OCI-LY1 (cell line): Measurements from ENCODE around the gene NR2C2.

ENCODE experiments used
- H2AFZ ChIP-seq: fragments of 200-600 bp; sonication (generic), shearing (Covaris generic); 2 replicates; pipeline ENCODE4 v1.6.0; 2014; ENCODE audit warnings: antibody characterized with exemption, mild to moderate bottlenecking, low read length
- H3F3A ChIP-seq: fragments of 200-600 bp; sonication (generic), shearing (Covaris generic); 2 replicates; pipeline ENCODE4 v1.6.0; 2014; ENCODE audit warnings: mild to moderate bottlenecking, antibody characterized with exemption, low read length, moderate library complexity; ENCODE audit not compliant: insufficient read depth
- H3K27ac ChIP-seq: fragments of 200-600 bp; sonication (generic); 2 replicates; pipeline ENCODE4 v1.5.1; 2014; ENCODE audit warnings: low read length, mixed run types, mild to moderate bottlenecking, low read depth; ENCODE audit not compliant: poor library complexity, severe bottlenecking
- H3K27me3 ChIP-seq: fragments of 200-600 bp; sonication (generic); 2 replicates; pipeline ENCODE4 v1.6.0; 2014; ENCODE audit warnings: antibody characterized with exemption, mild to moderate bottlenecking, low read length, moderate library complexity; ENCODE audit not compliant: insufficient read depth
- H3K36me3 ChIP-seq: fragments of 200-600 bp; sonication (generic); 2 replicates; pipeline ENCODE4 v1.6.1; 2014; ENCODE audit warnings: mild to moderate bottlenecking, antibody characterized with exemption, low read length, moderate library complexity, mixed read lengths; ENCODE audit not compliant: insufficient read depth
- H3K4me1 ChIP-seq: fragments of 200-600 bp; sonication (generic); 2 replicates; pipeline ENCODE4 v1.5.1; 2014; ENCODE audit warnings: mild to moderate bottlenecking, low read length, moderate library complexity; ENCODE audit not compliant: insufficient read depth, severe bottlenecking
- H3K4me2 ChIP-seq: fragments of 200-600 bp; sonication (generic), shearing (Covaris generic); 2 replicates; pipeline ENCODE4 v1.6.1; 2014; ENCODE audit warnings: low read length
- H3K4me3 ChIP-seq: fragments of 200-600 bp; sonication (generic); 2 replicates; pipeline ENCODE4 v1.5.1; 2014; ENCODE audit warnings: low read length, low read depth, mild to moderate bottlenecking, mixed read lengths; ENCODE audit not compliant: poor library complexity, severe bottlenecking
- H3K79me2 ChIP-seq: fragments of 200-600 bp; shearing (Covaris generic); 2 replicates; pipeline ENCODE4 v1.6.1; 2016; ENCODE audit warnings: mixed run types, low read length, mixed read lengths; ENCODE audit not compliant: insufficient read depth
- H3K9ac ChIP-seq: fragments of 200-600 bp; sonication (generic), shearing (Covaris generic); 2 replicates; pipeline ENCODE4 v1.6.1; 2014; ENCODE audit warnings: mild to moderate bottlenecking, low read length, mixed read lengths
- H3K9me2 ChIP-seq: fragments of 200-600 bp; sonication (generic), shearing (Covaris generic); 2 replicates; pipeline ENCODE4 v1.6.1; 2014; ENCODE audit warnings: low read depth, mild to moderate bottlenecking, low read length, mixed read lengths
- H3K9me3 ChIP-seq: fragments of 200-600 bp; shearing (Covaris generic); 2 replicates; pipeline ENCODE4 v1.6.1; 2014; ENCODE audit warnings: low read length, mixed read lengths
- H4K20me1 ChIP-seq: fragments of 200-600 bp; sonication (generic), shearing (Covaris generic); 2 replicates; pipeline ENCODE4 v1.6.0; 2016; ENCODE audit warnings: mild to moderate bottlenecking, low read length; ENCODE audit not compliant: insufficient read depth
- CTCF ChIP-seq: fragments of 200-600 bp; sonication (generic), shearing (Covaris generic); IDR thresholded peaks from 2 replicates; pipeline ENCODE4 v1.5.1; 2017; ENCODE audit warnings: mild to moderate bottlenecking, antibody characterized with exemption, low read length, moderate library complexity, mixed read lengths
- EZH2 ChIP-seq: fragments of 200-600 bp; sonication (generic), shearing (Covaris generic); IDR thresholded peaks from 2 replicates; pipeline ENCODE4 v1.8.0; 2017; ENCODE audit warnings: borderline replicate concordance, mixed run types, mild to moderate bottlenecking, antibody characterized with exemption, low read length, moderate library complexity, mixed read lengths

Gene NR2C2

DNA sequence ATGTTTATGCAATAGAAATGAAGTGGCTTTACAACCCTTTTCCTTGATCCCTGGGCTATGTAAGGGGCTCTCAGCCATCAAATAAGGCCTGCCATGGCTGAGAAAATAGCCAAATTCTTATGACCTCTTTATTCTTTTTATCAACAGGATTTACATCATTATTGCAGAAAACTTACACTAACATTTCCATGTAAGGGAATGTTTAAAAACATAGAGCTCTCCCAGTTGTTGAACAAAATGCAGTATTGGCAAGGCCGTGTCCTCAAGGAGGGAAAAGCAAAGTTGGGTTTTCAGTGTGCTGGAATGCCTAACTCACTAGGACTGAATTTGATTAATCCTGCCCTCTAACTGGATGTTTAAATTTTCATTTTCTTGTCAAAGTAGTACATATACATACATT lies 22.3 kb downstream of the NR2C2 start:
- Histone ChIP-seq H3K4me2 (no peak overlapping the region), H3K36me3 (peaks cover 52% of the 10 kb centered on the region), H3F3A (no peaks in the 10 kb centered on the region), H3K9me2 (no peaks in the 10 kb centered on the region), H3K4me3 (no peak overlapping the region), H4K20me1 (no peaks in the 10 kb centered on the region), H2AFZ (no peak overlapping the region), H3K4me1 (no peaks in the 10 kb centered on the region), H3K79me2 (no peaks in the 10 kb centered on the region), H3K9me3 (peaks cover 9% of the 10 kb centered on the region; the same call in 1 of the 2 replicates), H3K9ac (no peak overlapping the region), H3K27ac (no peak overlapping the region), H3K27me3 (no peaks in the 10 kb centered on the region)
- no peak for TF ChIP-seq CTCF
- TF ChIP-seq EZH2, result no peak

- Histone ChIP-seq H3K79me2 (no peaks in the 10 kb centered on the region), H3F3A (no peaks in the 10 kb centered on the region), H3K4me2 (no peak overlapping the region), H3K9me3 (no peaks in the 10 kb centered on the region), H2AFZ (no peak overlapping the region), H3K4me3 (no peak overlapping the region), H3K9me2 (no peaks in the 10 kb centered on the region), H3K4me1 (peaks cover 22% of the 10 kb centered on the region), H3K27ac (no peak overlapping the region), H3K27me3 (no peaks in the 10 kb centered on the region), H3K36me3 (peaks cover 26% of the 10 kb centered on the region), H4K20me1 (no peaks in the 10 kb centered on the region), H3K9ac (no peak overlapping the region)
- TF ChIP-seq CTCF, result no peak
- no peak for TF ChIP-seq EZH2
These were observed 28.9 kb downstream of the NR2C2 start for GRCh38 chr3:14976317-14976716.

- H3K4me1 ChIP-seq, result peaks cover 22% of the 10 kb centered on the region
- peak overlapping the region; percentile 32; the same call in 1 of the 2 replicates for H3K4me2 ChIP-seq
- TF ChIP-seq CTCF (no peak), EZH2 (no peak)
- no peak overlapping the region for H2AFZ ChIP-seq
- no peaks in the 10 kb centered on the region for H3K27me3 ChIP-seq
- no peaks in the 10 kb centered on the region for H3F3A ChIP-seq
- H4K20me1 ChIP-seq, result no peaks in the 10 kb centered on the region
- H3K9ac ChIP-seq, result no peak overlapping the region; the same call in 1 of the 2 replicates
- H3K27ac ChIP-seq, result peak overlapping the region; percentile 24
- H3K79me2 ChIP-seq, result no peaks in the 10 kb centered on the region
- H3K4me3 ChIP-seq, result no peak overlapping the region
- peaks cover 9% of the 10 kb centered on the region; the same call in 1 of the 2 replicates for H3K36me3 ChIP-seq
- peaks cover 6% of the 10 kb centered on the region; the same call in 1 of the 2 replicates for H3K9me3 ChIP-seq
- no peaks in the 10 kb centered on the region for H3K9me2 ChIP-seq
These were observed 33.3 kb downstream of the NR2C2 start for GRCh38 chr3:14980689-14981088.
